ENCODE measurements around the gene ZNF189. TPM values are rescaled to one million over a fixed set of nuclear protein-coding genes. Genes with fewer than 3 reads are reported as not detected.

ZNF189 gene
- polyA plus RNA-seq, 2 donors = 3.4 to 5.2 TPM

DNA sequence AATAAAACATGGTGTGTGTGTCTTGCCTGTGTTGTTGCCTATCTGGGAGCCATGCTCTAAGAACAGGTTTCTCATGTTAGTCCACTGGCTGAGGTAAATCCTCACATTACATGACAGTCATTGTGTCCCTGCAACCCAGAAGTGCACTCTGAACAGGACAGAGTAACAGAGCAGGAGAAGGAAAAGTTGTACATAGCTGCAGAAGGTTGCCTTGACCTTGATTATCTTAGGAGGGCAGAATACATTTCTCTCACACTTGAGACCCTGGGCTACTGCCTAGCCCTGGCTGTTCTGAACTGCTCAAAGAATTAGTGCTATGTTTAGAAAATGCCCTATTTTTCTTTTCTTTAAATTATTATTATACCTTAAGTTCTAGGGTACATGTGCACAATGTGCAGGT lies 16.9 kb downstream of the ZNF189 start:
- H3K27ac ChIP-seq (ENCODE audit: low read depth in 2 of 2, low read length in 1 of 2) = no peak overlapping the region
- peaks cover 0 to 3% of the 10 kb centered on the region in 2 donors for H3K9me3 ChIP-seq (ENCODE audit: control insufficient read depth in 2 of 2, insufficient read depth in 1 of 2, low read depth in 1 of 2, low read length in 1 of 2)
- no peaks in the 10 kb centered on the region for H3K27me3 ChIP-seq (ENCODE audit: control insufficient read depth in 1 of 2, insufficient read depth in 2 of 2, low read length in 2 of 2)
- no peak overlapping the region for H3K4me3 ChIP-seq (ENCODE audit: low read depth in 1 of 2, low read length in 2 of 2)
- H3K4me1 ChIP-seq (ENCODE audit: control insufficient read depth in 2 of 2, insufficient read depth in 2 of 2, low read length in 1 of 2) = no peaks in the 10 kb centered on the region
- no peaks in the 10 kb centered on the region for H3K36me3 ChIP-seq (ENCODE audit: control insufficient read depth in 2 of 2, insufficient read depth in 2 of 2, low read length in 1 of 2)

DNA sequence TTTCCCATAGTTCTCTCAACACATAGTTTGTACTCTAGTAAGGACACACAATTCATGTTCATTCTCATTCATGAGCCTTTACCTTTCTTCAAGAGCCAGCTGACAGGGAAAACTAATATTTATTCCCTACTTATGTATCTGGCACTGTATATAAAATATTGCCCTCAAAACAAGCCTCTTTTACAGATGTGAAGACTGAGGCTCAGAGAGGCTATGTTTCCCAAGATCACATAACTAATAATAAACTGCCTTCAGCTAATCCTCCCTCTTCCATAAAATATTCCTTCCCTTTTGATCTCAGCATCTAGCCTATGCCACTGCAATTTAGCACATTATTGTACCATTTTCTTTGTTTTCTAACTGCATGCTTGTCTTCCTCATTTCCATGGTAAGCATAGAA lies 18.7 kb downstream of the ZNF189 start:
- Histone ChIP-seq H3K9me3 (ENCODE audit: control insufficient read depth in 2 of 2, insufficient read depth in 1 of 2, low read depth in 1 of 2, low read length in 1 of 2) (peaks cover 0 to 3% of the 10 kb centered on the region in 2 donors), H3K27ac (ENCODE audit: low read depth in 2 of 2, low read length in 1 of 2) (no peak overlapping the region), H3K4me3 (ENCODE audit: low read depth in 1 of 2, low read length in 2 of 2) (no peak overlapping the region), H3K4me1 (ENCODE audit: control insufficient read depth in 2 of 2, insufficient read depth in 2 of 2, low read length in 1 of 2) (no peaks in the 10 kb centered on the region), H3K27me3 (ENCODE audit: control insufficient read depth in 1 of 2, insufficient read depth in 2 of 2, low read length in 2 of 2) (no peaks in the 10 kb centered on the region), H3K36me3 (ENCODE audit: control insufficient read depth in 2 of 2, insufficient read depth in 2 of 2, low read length in 1 of 2) (no peaks in the 10 kb centered on the region)

DNA sequence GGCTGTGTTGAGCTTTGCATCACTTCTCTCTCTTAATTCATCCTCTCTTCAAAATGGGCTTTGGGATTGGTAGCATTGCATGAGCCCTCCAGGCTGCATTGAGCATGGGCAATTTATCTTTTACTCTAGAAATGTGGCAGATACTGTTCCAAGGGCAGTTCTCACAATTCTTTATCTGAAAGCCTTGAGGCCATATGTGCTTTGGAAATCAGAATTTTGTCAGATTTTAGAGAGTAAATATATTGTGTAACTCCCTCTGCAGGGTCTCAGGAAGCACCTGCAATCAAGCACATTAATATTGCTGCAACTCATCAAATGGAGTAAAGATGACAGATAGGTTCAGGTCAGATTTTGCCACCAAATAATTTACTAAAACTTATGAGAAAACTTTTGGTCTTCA lies 19.3 kb downstream of the ZNF189 start:
- no peaks in the 10 kb centered on the region for H3K36me3 ChIP-seq (ENCODE audit: control insufficient read depth in 2 of 2, insufficient read depth in 2 of 2, low read length in 1 of 2)
- no peaks in the 10 kb centered on the region for H3K4me1 ChIP-seq (ENCODE audit: control insufficient read depth in 2 of 2, insufficient read depth in 2 of 2, low read length in 1 of 2)
- H3K9me3 ChIP-seq (ENCODE audit: control insufficient read depth in 2 of 2, insufficient read depth in 1 of 2, low read depth in 1 of 2, low read length in 1 of 2) = peaks cover 0 to 3% of the 10 kb centered on the region in 2 donors
- H3K27ac ChIP-seq (ENCODE audit: low read depth in 2 of 2, low read length in 1 of 2) = no peak overlapping the region
- H3K27me3 ChIP-seq (ENCODE audit: control insufficient read depth in 1 of 2, insufficient read depth in 2 of 2, low read length in 2 of 2) = no peaks in the 10 kb centered on the region
- no peak overlapping the region for H3K4me3 ChIP-seq (ENCODE audit: low read depth in 1 of 2, low read length in 2 of 2)

DNA sequence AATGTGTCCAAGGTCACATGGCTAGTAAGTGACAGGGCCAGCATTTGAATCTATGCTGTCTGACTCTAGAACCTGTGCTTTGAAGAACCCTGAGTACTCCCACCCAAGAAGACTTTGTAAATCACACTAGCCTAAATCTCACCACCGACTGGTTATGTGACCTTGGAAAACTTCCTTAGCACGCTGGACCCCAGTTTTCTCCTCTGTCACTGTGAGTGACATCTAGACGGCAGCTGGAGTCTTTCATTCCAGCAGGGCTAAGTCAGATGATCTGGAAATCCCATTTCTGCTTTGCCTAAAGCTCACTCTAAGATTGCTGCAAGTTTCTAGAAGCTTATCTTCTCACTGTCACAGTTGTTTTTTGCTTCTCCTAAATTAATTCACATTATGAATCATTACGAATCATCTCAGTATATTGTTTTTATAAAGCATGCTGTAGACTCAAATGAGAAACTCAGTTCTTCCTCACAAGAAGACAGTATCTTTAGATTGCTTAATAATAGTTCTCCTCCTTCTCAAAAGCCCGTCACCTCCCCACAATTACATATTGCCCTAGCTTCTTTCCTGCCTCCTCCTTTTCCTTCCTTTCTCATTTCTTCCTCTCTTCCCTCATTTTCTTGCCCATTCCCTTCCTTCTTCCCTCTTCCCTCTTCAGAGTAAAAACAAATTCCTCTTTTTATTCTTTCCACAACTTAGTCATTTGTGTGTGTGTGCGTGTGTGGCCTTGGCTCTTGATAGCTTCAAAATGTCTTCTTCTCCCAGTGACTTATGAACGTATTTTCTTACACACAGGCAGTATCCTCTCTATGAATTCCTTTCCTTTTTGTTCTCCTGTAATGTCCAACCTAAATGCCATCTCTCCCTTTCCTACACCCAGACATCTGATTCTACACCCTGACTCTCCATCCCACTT lies 20.1 kb downstream of the ZNF189 start:
- H3K27me3 ChIP-seq (ENCODE audit: control insufficient read depth in 1 of 2, insufficient read depth in 2 of 2, low read length in 2 of 2) = no peaks in the 10 kb centered on the region
- H3K36me3 ChIP-seq (ENCODE audit: control insufficient read depth in 2 of 2, insufficient read depth in 2 of 2, low read length in 1 of 2) = no peaks in the 10 kb centered on the region
- 68 to 71% methylated on average over 7 of the region's 7 CpGs for WGBS, 2 donors
- H3K27ac ChIP-seq (ENCODE audit: low read depth in 2 of 2, low read length in 1 of 2) = no peak overlapping the region
- no peaks in the 10 kb centered on the region for H3K4me1 ChIP-seq (ENCODE audit: control insufficient read depth in 2 of 2, insufficient read depth in 2 of 2, low read length in 1 of 2)
- H3K9me3 ChIP-seq (ENCODE audit: control insufficient read depth in 2 of 2, insufficient read depth in 1 of 2, low read depth in 1 of 2, low read length in 1 of 2) = peaks cover 0 to 3% of the 10 kb centered on the region in 2 donors
- no peak overlapping the region for H3K4me3 ChIP-seq (ENCODE audit: low read depth in 1 of 2, low read length in 2 of 2)

DNA sequence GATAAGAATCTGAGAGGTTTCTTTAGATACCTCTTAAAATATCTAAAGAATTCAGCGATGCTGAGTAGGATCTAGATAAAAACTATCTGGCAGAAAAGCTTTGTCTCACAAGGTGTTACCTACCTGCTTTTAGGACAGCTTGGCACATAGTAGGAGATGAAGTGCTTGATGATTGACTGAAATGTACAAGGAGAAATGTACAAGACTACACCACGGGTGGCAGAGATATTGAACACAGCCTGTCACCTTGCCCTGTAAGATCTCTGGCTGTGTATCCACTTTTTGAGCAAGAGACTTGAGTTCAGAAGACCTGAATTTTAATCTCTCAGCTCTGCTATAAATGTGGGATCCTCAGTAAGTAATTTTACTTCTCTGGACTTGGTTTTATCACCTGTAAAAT lies 21.2 kb downstream of the ZNF189 start:
- H3K36me3 ChIP-seq (ENCODE audit: control insufficient read depth in 2 of 2, insufficient read depth in 2 of 2, low read length in 1 of 2) = no peaks in the 10 kb centered on the region
- H3K9me3 ChIP-seq (ENCODE audit: control insufficient read depth in 2 of 2, insufficient read depth in 1 of 2, low read depth in 1 of 2, low read length in 1 of 2) = peaks cover 0 to 3% of the 10 kb centered on the region in 2 donors
- WGBS, 2 donors = 82 to 88% methylated on average over 2 of the region's 2 CpGs

DNA sequence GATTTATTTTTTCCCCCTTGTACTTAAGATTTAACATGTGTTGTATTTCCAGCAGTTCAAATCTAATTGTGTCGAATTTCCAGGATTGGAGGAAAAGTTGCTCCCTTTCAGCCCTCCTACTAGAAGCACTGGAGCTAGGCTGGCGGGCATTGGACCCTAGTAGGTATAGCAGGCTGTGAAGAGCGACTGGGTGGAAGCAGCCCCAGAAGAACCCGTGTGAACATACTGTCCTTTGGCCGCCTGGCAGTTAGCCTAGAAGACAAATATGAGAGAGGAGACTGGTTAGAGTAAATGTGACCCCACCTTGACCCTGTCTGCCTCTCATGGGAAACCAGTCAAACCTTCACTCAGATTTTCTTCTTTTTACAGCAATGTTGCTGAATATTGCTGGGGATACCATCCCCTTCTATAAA lies 23.0 kb downstream of the ZNF189 start:
- Histone ChIP-seq H3K4me1 (ENCODE audit: control insufficient read depth in 2 of 2, insufficient read depth in 2 of 2, low read length in 1 of 2) (no peaks in the 10 kb centered on the region), H3K36me3 (ENCODE audit: control insufficient read depth in 2 of 2, insufficient read depth in 2 of 2, low read length in 1 of 2) (no peaks in the 10 kb centered on the region), H3K4me3 (ENCODE audit: low read depth in 1 of 2, low read length in 2 of 2) (no peak overlapping the region), H3K9me3 (ENCODE audit: control insufficient read depth in 2 of 2, insufficient read depth in 1 of 2, low read depth in 1 of 2, low read length in 1 of 2) (no peaks in the 10 kb centered on the region), H3K27ac (ENCODE audit: low read depth in 2 of 2, low read length in 1 of 2) (no peak overlapping the region), H3K27me3 (ENCODE audit: control insufficient read depth in 1 of 2, insufficient read depth in 2 of 2, low read length in 2 of 2) (no peaks in the 10 kb centered on the region)
- WGBS, 2 donors = 72 to 78% methylated on average over 5 of the region's 5 CpGs

More for the DNA sequence above, 21.2 kb downstream of the ZNF189 start:
- Histone ChIP-seq H3K4me3 (ENCODE audit: low read depth in 1 of 2, low read length in 2 of 2) (no peak overlapping the region), H3K4me1 (ENCODE audit: control insufficient read depth in 2 of 2, insufficient read depth in 2 of 2, low read length in 1 of 2) (no peaks in the 10 kb centered on the region), H3K27me3 (ENCODE audit: control insufficient read depth in 1 of 2, insufficient read depth in 2 of 2, low read length in 2 of 2) (no peaks in the 10 kb centered on the region), H3K27ac (ENCODE audit: low read depth in 2 of 2, low read length in 1 of 2) (no peak overlapping the region)

DNA sequence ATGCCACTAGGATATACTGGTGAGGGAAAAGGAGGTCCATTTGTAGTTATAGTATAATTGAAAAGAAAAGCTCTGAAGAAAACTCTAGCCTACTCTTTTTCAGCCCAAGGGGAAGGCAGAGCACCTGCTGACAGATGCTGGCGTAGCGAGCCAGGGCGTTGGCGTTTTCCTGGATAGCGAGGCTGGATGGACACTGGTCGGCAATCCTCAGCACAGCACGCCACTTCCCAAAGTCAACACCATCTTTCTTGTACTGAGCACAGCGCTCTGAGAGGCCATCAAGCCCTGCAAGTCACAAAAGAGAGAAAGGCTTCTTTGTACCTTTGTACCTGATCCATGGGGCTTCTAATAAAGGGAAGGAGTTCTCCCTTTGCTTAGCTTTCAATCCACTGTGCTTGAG lies 28.7 kb downstream of the ZNF189 start:
- Histone ChIP-seq H3K9me3 (ENCODE audit: control insufficient read depth in 2 of 2, insufficient read depth in 1 of 2, low read depth in 1 of 2, low read length in 1 of 2) (no peaks in the 10 kb centered on the region), H3K27ac (ENCODE audit: low read depth in 2 of 2, low read length in 1 of 2) (no peak overlapping the region), H3K4me1 (ENCODE audit: control insufficient read depth in 2 of 2, insufficient read depth in 2 of 2, low read length in 1 of 2) (no peaks in the 10 kb centered on the region), H3K27me3 (ENCODE audit: control insufficient read depth in 1 of 2, insufficient read depth in 2 of 2, low read length in 2 of 2) (no peaks in the 10 kb centered on the region), H3K4me3 (ENCODE audit: low read depth in 1 of 2, low read length in 2 of 2) (no peak overlapping the region), H3K36me3 (ENCODE audit: control insufficient read depth in 2 of 2, insufficient read depth in 2 of 2, low read length in 1 of 2) (no peaks in the 10 kb centered on the region)
- WGBS, 2 donors = 91 to 93% methylated on average over 8 of the region's 8 CpGs

DNA sequence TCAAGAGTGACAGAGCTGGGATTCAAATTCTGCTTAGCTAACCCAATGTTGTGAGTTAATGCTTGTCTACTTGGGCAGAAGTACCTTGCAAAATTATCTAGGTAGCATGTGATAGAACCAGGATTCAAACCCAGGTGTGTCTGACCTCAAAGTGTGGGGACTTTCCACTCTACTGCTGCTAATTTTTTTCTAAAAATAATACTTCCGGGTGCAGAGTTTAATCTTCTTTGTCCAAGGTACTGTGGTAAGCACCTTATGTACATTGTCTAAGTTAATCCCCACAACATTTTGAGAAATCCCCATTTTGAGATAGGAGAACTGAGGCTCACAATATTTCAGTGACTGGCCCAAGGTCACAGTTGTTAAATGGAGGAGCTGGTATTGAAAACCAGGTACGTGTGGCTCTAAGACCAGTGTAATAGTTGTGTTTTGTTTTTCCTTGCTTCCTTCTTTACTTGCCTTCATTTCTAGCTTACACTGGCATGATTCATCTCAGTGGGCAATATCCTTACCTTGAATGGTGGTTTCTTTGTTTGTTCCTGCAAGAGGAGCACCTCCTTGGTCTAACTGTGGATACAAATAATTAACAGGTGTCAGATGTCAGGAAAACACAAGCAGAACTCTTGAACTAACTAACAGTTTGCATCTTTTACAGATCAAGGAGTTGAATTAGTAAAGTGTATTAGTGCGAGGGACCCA lies 29.5 kb downstream of the ZNF189 start:
- Histone ChIP-seq H3K27ac (ENCODE audit: low read depth in 2 of 2, low read length in 1 of 2) (no peak overlapping the region), H3K4me1 (ENCODE audit: control insufficient read depth in 2 of 2, insufficient read depth in 2 of 2, low read length in 1 of 2) (no peaks in the 10 kb centered on the region), H3K36me3 (ENCODE audit: control insufficient read depth in 2 of 2, insufficient read depth in 2 of 2, low read length in 1 of 2) (no peaks in the 10 kb centered on the region), H3K4me3 (ENCODE audit: low read depth in 1 of 2, low read length in 2 of 2) (no peak overlapping the region), H3K9me3 (ENCODE audit: control insufficient read depth in 2 of 2, insufficient read depth in 1 of 2, low read depth in 1 of 2, low read length in 1 of 2) (no peaks in the 10 kb centered on the region), H3K27me3 (ENCODE audit: control insufficient read depth in 1 of 2, insufficient read depth in 2 of 2, low read length in 2 of 2) (no peaks in the 10 kb centered on the region)
- 78 to 83% methylated on average over 3 of the region's 3 CpGs for WGBS, 2 donors

DNA sequence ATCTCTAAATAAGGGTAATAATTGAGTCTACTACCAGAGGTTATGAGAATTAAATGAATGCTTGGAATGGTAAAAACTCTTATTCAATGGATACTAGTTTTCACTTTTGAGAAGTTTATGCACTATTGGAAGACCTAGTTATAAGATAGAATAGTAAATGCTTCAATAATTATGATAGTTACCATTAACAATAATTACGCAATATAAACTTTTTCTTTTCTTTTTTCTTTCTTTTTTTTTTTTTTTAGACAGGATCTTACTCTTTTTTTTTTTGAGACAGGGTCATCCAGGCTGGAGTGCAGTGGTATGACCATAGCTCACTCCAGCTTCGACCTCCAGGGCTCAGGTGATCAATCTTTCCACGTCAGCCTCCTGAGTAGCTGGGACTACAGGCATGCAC lies 30.3 kb downstream of the ZNF189 start:
- H3K27ac ChIP-seq (ENCODE audit: low read depth in 2 of 2, low read length in 1 of 2) = no peak overlapping the region
- whole genome bisulfite sequencing, 2 donors = 57 to 73% methylated on average over 3 of the region's 3 CpGs

DNA sequence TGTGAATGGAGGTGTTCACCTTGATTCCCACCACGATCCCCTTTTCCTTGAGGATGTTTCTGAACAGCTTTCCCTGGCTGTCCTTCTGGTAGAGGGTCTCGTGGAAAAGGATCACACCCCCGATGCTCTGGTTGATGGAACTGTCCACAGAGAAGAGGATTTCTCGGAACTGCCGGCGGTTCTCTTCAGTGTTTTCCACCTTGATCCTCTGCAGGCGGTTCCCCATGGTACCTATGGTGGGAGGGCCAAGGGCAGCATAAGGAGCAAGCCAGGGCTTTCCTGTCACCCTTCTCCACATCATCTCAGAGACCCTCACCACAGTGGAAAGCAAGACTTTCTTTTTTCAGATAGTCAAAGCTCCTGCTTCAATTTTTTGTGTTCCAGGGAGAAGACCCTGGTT lies 31.1 kb downstream of the ZNF189 start:
- no peaks in the 10 kb centered on the region for H3K36me3 ChIP-seq (ENCODE audit: control insufficient read depth in 2 of 2, insufficient read depth in 2 of 2, low read length in 1 of 2)
- H3K27ac ChIP-seq (ENCODE audit: low read depth in 2 of 2, low read length in 1 of 2) = no peak overlapping the region
- H3K4me1 ChIP-seq (ENCODE audit: control insufficient read depth in 2 of 2, insufficient read depth in 2 of 2, low read length in 1 of 2) = no peaks in the 10 kb centered on the region
- WGBS, 2 donors = 90 to 92% methylated on average over 7 of the region's 7 CpGs
- no peak overlapping the region for H3K4me3 ChIP-seq (ENCODE audit: low read depth in 1 of 2, low read length in 2 of 2)
- H3K9me3 ChIP-seq (ENCODE audit: control insufficient read depth in 2 of 2, insufficient read depth in 1 of 2, low read depth in 1 of 2, low read length in 1 of 2) = no peaks in the 10 kb centered on the region
- no peaks in the 10 kb centered on the region for H3K27me3 ChIP-seq (ENCODE audit: control insufficient read depth in 1 of 2, insufficient read depth in 2 of 2, low read length in 2 of 2)

More for the DNA sequence above, 30.3 kb downstream of the ZNF189 start:
- Histone ChIP-seq H3K4me3 (ENCODE audit: low read depth in 1 of 2, low read length in 2 of 2) (no peak overlapping the region), H3K9me3 (ENCODE audit: control insufficient read depth in 2 of 2, insufficient read depth in 1 of 2, low read depth in 1 of 2, low read length in 1 of 2) (no peaks in the 10 kb centered on the region), H3K36me3 (ENCODE audit: control insufficient read depth in 2 of 2, insufficient read depth in 2 of 2, low read length in 1 of 2) (no peaks in the 10 kb centered on the region), H3K27me3 (ENCODE audit: control insufficient read depth in 1 of 2, insufficient read depth in 2 of 2, low read length in 2 of 2) (no peaks in the 10 kb centered on the region), H3K4me1 (ENCODE audit: control insufficient read depth in 2 of 2, insufficient read depth in 2 of 2, low read length in 1 of 2) (no peaks in the 10 kb centered on the region)

All from esophagus (tissue), 2 donors.